Activated naive CD4-positive, alpha-beta T cell treated with anti-CD3 and anti-CD28 coated beads, Interleukin-2, amount 50 U/mL, for 72 hours (primary cell): ENCODE measurements around the gene MEI4. TPM values are rescaled to one million over a fixed set of nuclear protein-coding genes. Genes with fewer than 3 reads are reported as not detected.

Source experiments
- ATAC-seq, 2 donors: fragments of 150-1000 bp; cut with Tn5 transposase; 2 replicates each; pipeline ENCODE4 v1.10.0; 2021; ENCODE audit warnings: mild to moderate bottlenecking in 2 of 2, moderate library complexity in 2 of 2
- DNase-seq, 2 donors: peaks; one replicate each; pipeline ENCODE4 v3.0.0; 2021 to 2022; ENCODE audit warnings: low spot score in 2 of 2
- H3K27ac Mint-ChIP-seq, 2 donors: one replicate each; pipeline ENCODE4 v1.8.0; 2022; ENCODE audit warnings: mild to moderate bottlenecking in 2 of 2, mixed read lengths in 2 of 2
- H3K36me3 Mint-ChIP-seq, 2 donors: one replicate each; pipeline ENCODE4 v1.8.0; 2022; ENCODE audit warnings: mixed read lengths in 2 of 2
- H3K9me3 Mint-ChIP-seq, 2 donors: one replicate each; pipeline ENCODE4 v1.8.0; 2022; ENCODE audit warnings: mixed read lengths in 2 of 2
- total RNA-seq, 2 donors: library from RNA; stranded (reverse); gene quantifications; one replicate each; pipeline ENCODE4 v1.2.3, GENCODE V29; 2022

MEI4 gene
- total RNA-seq, 2 donors from 2014 or later = not detected

DNA sequence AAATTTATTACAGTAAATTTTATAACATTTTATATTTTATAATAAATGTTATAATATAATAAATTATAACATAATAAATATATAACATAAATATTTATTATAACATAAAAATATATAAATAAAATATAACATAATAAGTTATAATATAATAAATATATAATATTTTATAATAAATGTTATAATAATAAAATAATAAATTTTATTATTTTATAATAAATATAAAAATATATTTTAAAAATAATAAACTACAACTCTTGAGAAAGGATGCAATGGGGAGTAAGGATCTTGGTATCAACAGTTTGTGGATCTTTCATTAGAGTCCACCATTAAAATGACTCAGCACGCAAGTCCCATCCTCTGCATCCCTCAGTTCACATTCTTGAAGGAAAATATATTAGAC lies 312.6 kb downstream of the MEI4 start:
- no peak for ATAC-seq
- H3K36me3 Mint-ChIP-seq = peaks cover 0 to 13% of the 10 kb centered on the region in 2 donors
- peaks cover 17 to 25% of the 10 kb centered on the region in 2 donors for H3K9me3 Mint-ChIP-seq
- no peak for DNase-seq
- H3K27ac Mint-ChIP-seq = no peak overlapping the region

DNA sequence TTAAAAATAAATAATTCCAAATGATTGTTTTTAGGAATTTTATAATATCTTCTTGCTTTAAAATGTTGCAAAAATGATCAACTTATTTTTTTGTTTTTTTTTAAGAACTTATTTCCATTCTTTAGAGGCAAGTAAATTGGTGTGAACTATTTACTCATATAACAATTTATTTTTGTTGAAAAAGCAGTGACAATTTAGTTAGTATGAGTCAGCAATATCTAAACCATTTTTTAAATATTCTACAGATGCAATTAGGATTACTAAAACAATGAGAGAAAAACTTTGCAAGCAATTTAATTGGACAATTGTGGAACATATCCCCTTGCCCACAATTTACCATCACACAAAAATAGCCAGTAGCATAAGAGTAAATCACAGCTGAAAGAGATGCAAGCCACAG lies 319.5 kb downstream of the MEI4 start:
- Mint-ChIP-seq H3K9me3 (peaks cover 6 to 7% of the 10 kb centered on the region in 2 donors), H3K36me3 (no peaks in the 10 kb centered on the region), H3K27ac (no peak overlapping the region)
- ATAC-seq = no peak
- DNase-seq = no peak

Other genes with a start within 250 kb of the MEI4 start
- not detected for gene HTR1B, start 189.5 kb upstream of the MEI4 start, total RNA-seq